ENCODE data around the gene INSYN1. TPM values are rescaled to one million over a fixed set of nuclear protein-coding genes. Genes with fewer than 3 reads are reported as not detected.

The INSYN1 gene
- total and polyA plus RNA-seq, 2 of the 13 experiments (the other 11 are each of a cell fraction or from before 2014, with no cell fraction given): not detected

DNA sequence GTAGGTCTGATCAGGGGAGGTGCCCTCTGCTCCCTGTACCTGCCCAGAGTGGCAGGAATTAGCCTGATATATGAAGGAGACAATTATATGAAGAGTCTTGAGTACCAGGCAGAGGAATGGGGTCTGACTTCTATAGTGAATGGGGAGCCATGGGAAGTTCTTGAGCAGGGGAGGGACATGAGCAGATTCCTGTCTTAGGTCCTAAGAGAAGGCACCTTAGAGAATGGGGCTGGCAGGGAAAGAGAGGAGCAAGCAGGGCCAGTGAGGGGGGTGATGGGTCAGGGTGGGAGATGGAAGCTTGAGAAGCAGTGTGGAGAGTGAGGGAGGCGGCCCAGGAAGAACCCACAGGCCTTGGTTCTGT lies 56.5 kb downstream of the INSYN1 start:
- Histone ChIP-seq H3K9ac (ENCODE audit: insufficient read depth, low read depth, low read length) (no peak overlapping the region), H4K20me1 (ENCODE audit: insufficient read depth, low read length) (peaks cover 15% of the 10 kb centered on the region; the same call in 1 of the 2 replicates), H3K4me1 (ENCODE audit: insufficient read depth, low read length) (peaks cover 22% of the 10 kb centered on the region), H3K27ac (ENCODE audit: extremely low read length, insufficient read depth, low read length) (no peak overlapping the region), H3K36me3 (replicated peaks in 1 of 2; ENCODE audit: control insufficient read depth in 1 of 2, insufficient read depth in 2 of 2, low read length in 2 of 2) (peaks cover 3 to 9% of the 10 kb centered on the region in 2 experiments; a peak in 4 of 5 replicates), H3K27me3 (ENCODE audit: control insufficient read depth in 1 of 2, insufficient read depth in 2 of 2, low read length in 2 of 2) (no peaks in the 10 kb centered on the region), H2AFZ (ENCODE audit: low read length) (no peak overlapping the region), H3K79me2 (ENCODE audit: insufficient read depth, low read length) (peaks cover 33% of the 10 kb centered on the region), H3K4me3 (replicated peaks in 1 of 3; ENCODE audit: insufficient read depth in 1 of 3, low read depth in 2 of 3, low read length in 3 of 3) (no peak overlapping the region), H3K9me3 (ENCODE audit: low read length) (no peaks in the 10 kb centered on the region), H3K4me2 (ENCODE audit: low read depth, low read length) (no peak overlapping the region)
- ATAC-seq (no peak), DNase-seq (ENCODE audit: low spot score) (no peak), FAIRE-seq (no peak)
- TF ChIP-seq JUN (CRISPR knock-in tag; IDR thresholded peaks at IDR 0.05) (no peak), NR2F1 (CRISPR knock-in tag; IDR thresholded peaks at IDR 0.05) (no peak), MED8 (CRISPR knock-in tag; IDR thresholded peaks at IDR 0.05; ENCODE audit: insufficient replicate concordance) (no peak), GABPA (IDR thresholded peaks at IDR 0.05; ENCODE audit: low read depth, low read length) (no peak), GABPA (CRISPR knock-in tag; IDR thresholded peaks at IDR 0.05; ENCODE audit: low read depth) (no peak), ZNF792 (CRISPR knock-in tag; IDR thresholded peaks at IDR 0.05) (no peak)
- TF ChIP-seq, protein P1, sequence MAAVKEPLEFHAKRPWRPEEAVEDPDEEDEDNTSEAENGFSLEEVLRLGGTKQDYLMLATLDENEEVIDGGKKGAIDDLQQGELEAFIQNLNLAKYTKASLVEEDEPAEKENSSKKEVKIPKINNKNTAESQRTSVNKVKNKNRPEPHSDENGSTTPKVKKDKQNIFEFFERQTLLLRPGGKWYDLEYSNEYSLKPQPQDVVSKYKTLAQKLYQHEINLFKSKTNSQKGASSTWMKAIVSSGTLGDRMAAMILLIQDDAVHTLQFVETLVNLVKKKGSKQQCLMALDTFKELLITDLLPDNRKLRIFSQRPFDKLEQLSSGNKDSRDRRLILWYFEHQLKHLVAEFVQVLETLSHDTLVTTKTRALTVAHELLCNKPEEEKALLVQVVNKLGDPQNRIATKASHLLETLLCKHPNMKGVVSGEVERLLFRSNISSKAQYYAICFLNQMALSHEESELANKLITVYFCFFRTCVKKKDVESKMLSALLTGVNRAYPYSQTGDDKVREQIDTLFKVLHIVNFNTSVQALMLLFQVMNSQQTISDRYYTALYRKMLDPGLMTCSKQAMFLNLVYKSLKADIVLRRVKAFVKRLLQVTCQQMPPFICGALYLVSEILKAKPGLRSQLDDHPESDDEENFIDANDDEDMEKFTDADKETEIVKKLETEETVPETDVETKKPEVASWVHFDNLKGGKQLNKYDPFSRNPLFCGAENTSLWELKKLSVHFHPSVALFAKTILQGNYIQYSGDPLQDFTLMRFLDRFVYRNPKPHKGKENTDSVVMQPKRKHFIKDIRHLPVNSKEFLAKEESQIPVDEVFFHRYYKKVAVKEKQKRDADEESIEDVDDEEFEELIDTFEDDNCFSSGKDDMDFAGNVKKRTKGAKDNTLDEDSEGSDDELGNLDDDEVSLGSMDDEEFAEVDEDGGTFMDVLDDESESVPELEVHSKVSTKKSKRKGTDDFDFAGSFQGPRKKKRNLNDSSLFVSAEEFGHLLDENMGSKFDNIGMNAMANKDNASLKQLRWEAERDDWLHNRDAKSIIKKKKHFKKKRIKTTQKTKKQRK (IDR thresholded peaks at IDR 0.05; ENCODE audit: low read length): no peak
- TF ChIP-seq, protein P2, sequence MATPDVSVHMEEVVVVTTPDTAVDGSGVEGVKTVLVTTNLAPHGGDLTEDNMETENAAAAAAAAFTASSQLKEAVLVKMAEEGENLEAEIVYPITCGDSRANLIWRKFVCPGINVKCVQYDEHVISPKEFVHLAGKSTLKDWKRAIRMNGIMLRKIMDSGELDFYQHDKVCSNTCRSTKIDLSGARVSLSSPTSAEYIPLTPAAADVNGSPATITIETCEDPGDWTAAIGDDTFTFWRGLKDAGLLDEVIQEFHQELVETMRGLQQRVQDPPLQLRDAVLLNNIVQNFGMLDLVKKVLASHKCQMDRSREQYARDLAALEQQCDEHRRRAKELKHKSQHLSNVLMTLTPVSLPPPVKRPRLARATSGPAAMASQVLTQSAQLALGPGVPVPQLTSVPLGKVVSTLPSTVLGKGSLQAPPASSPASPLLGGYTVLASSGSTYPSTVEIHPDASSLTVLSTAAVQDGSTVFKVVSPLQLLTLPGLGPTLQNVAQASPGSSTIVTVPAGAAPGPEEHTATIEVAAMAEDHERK (CRISPR knock-in tag; IDR thresholded peaks at IDR 0.05; ENCODE audit: low read depth): no peak
- TF ChIP-seq, protein P3, sequence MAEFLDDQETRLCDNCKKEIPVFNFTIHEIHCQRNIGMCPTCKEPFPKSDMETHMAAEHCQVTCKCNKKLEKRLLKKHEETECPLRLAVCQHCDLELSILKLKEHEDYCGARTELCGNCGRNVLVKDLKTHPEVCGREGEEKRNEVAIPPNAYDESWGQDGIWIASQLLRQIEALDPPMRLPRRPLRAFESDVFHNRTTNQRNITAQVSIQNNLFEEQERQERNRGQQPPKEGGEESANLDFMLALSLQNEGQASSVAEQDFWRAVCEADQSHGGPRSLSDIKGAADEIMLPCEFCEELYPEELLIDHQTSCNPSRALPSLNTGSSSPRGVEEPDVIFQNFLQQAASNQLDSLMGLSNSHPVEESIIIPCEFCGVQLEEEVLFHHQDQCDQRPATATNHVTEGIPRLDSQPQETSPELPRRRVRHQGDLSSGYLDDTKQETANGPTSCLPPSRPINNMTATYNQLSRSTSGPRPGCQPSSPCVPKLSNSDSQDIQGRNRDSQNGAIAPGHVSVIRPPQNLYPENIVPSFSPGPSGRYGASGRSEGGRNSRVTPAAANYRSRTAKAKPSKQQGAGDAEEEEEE (CRISPR knock-in tag; IDR thresholded peaks at IDR 0.05; ENCODE audit: borderline replicate concordance): no peak
- in situ Hi-C loops (cut with HindIII; ENCODE audit: extremely low pct_ligation_motif_present, low pct_unique_long_range_greater_than_20kb): loop anchor here (5.0 kb wide), 1 partner anchor 134 kb away; no protein-coding TSS in a partner anchor
- WGBS (ENCODE audit: low lambda C conversion rate): 100% methylated on average over 1 of the region's 1 CpG
- BruUV-seq (replicated peaks): no TSS peak
- CTCF ChIA-PET (ENCODE audit: low intra/inter-chr PET ratio, low total read pairs): no interaction called here
- intact Hi-C loops (cut with micrococcal nuclease; ENCODE audit: unreplicated experiment): no loop called here
- POLR2A ChIA-PET: no interaction called here

Measured in HepG2 (cell line).